Keratinocyte (primary cell): ENCODE results near the gene PDE4A.

Experiments used
- EZH2 ChIP-seq: IDR thresholded peaks from one replicate; pipeline ENCODE4 v1.6.1; 2012; ENCODE audit warnings: inconsistent platforms, mild to moderate bottlenecking, low read length, moderate library complexity
- TF ChIP-seq, protein P1 (sequence below), 3 experiments: IDR thresholded peaks in 1 of 3; conservative IDR thresholded peaks in 1 of 3; optimal IDR thresholded peaks in 1 of 3; 2 replicates in 2 of 3; 3 replicates in 1 of 3; pipeline versions ENCODE3 to v1.5.1; 2011; ENCODE audit warnings: low read length in 3 of 3, mild to moderate bottlenecking in 3 of 3, moderate library complexity in 2 of 3, control low read depth in 1 of 3, inconsistent platforms in 1 of 3; ENCODE audit not compliant: insufficient read depth in 2 of 3; ENCODE audit errors: extremely low read depth in 1 of 3

DNA sequence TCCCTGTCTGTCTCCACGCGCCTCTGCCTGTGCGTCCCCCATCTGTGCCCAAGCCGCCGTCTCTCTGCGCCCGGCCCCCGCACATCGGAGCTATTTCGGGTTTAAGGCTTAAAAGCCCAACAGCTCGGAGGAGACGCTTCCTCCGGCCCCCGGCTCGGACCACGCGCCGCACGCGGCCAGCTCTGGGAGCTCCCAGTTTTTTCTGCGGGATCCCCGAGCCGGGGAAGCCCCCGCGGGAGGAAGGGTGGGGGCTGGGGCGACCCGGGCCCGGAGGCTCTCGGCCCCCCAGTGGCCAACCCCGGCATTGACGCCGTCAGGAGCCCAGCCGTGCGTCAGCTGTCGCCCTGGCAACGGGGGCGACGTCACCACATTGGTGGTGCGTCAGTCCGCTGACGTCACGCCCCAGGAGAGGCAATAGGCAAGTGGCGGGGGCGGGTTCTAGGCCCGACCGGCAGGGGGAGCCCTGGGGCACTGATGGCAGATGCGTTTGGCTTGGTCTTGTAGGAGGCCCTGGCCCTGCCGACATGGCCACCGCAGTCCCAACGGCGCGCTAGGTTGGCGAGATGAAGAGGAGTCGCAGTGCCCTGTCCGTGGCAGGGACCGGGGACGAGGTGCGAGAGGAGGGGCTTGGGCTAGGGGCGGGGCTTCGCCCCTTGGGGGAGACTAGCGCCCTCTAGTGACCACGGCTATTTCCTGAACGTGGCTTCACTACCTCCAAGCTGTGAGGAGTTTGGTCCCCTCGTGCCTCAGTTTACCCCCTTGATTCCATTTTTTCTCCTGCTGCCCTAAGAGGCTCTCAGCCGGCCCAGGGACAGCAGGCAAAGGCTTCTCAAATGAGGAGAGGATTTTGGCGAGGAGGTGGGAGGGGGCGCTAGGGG lies 3.7 kb upstream of the PDE4A start:
- TF ChIP-seq, protein P1, sequence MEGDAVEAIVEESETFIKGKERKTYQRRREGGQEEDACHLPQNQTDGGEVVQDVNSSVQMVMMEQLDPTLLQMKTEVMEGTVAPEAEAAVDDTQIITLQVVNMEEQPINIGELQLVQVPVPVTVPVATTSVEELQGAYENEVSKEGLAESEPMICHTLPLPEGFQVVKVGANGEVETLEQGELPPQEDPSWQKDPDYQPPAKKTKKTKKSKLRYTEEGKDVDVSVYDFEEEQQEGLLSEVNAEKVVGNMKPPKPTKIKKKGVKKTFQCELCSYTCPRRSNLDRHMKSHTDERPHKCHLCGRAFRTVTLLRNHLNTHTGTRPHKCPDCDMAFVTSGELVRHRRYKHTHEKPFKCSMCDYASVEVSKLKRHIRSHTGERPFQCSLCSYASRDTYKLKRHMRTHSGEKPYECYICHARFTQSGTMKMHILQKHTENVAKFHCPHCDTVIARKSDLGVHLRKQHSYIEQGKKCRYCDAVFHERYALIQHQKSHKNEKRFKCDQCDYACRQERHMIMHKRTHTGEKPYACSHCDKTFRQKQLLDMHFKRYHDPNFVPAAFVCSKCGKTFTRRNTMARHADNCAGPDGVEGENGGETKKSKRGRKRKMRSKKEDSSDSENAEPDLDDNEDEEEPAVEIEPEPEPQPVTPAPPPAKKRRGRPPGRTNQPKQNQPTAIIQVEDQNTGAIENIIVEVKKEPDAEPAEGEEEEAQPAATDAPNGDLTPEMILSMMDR (optimal IDR thresholded peaks at IDR 0.05 in 1 of 3, IDR thresholded peaks at IDR 0.05 in 1 of 3, conservative IDR thresholded peaks at IDR 0.05 in 1 of 3; ENCODE audit: extremely low read depth in 1 of 3, insufficient read depth in 2 of 3, low read length in 3 of 3) = peak; percentile 76 to 93 (median 89)
- no peak for TF ChIP-seq EZH2
